Erythroblast (primary cell): ENCODE data around the gene RYR2.

Source experiments
- GATA1 ChIP-seq: IDR thresholded peaks from 2 replicates; pipeline ENCODE4 v1.6.1; 2011; ENCODE audit warnings: low read depth, mild to moderate bottlenecking, control low read depth, low read length, moderate library complexity
- POLR2A ChIP-seq: IDR thresholded peaks from 2 replicates; pipeline ENCODE4 v1.6.1; 2011; ENCODE audit warnings: mild to moderate bottlenecking, low read length

GRCh38 chr1:237341391-237341790 lies 299.4 kb downstream of the RYR2 start:
- TF ChIP-seq POLR2A = no peak
- no peak for TF ChIP-seq GATA1
